Daoy (cell line): ENCODE results near the gene C1QTNF7. TPM values are rescaled to one million over a fixed set of nuclear protein-coding genes. Genes with fewer than 3 reads are reported as not detected.
A peak's percentile ranks its signal among the peaks of the same experiment; 100 is the strongest.

Source experiments
- DNase-seq: peaks from one replicate; pipeline ENCODE4 v3.0.0-alpha.2; 2015; ENCODE audit warnings: low read depth
- total RNA-seq: library from RNA; depleted of rRNA; stranded (reverse); fragments of >200 nt; shearing (Covaris generic); gene quantifications from 2 replicates; pipeline ENCODE4 v1.2.3, GENCODE V29; 2014

C1QTNF7 gene
- total RNA-seq, 1 experiment from 2014 or later = not detected

DNA sequence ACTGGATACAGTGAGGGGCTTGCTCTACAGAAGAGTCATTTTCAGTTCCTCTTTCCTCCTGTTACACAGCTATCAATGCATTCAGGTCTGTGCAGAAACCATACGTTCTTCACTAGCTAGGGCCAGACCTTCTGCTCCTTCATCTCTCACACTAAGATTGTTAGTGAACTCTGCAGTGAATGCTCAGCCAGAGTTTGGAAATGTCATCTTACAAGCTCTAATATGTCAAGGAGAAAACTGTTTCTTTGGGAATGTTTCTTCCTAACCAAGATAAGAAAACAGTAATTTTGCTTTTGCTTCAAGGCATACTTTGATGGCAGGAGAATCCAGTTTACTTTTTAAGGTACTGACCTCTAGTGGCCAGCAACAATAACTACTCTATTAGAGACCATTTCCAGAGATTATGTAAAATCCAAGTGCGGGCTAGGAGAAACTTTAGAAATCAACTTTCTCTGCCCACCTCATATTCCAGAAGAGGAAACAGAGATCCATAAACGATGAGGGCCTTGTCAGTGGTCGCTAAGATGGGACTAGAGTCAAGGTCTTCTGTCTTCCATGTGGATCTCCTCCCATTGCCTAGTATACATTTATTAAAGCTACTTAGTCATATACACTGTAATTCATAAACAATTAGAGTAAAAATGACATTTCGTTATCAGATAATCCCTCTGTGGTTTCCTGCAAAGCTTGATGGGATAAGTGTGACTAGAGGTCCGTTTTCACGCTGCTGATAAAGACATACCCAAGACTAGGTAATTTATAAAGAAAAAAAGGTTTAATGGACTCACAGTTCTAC lies 29.8 kb downstream of the C1QTNF7 start:
- DNase-seq = peak; percentile 18

DNA sequence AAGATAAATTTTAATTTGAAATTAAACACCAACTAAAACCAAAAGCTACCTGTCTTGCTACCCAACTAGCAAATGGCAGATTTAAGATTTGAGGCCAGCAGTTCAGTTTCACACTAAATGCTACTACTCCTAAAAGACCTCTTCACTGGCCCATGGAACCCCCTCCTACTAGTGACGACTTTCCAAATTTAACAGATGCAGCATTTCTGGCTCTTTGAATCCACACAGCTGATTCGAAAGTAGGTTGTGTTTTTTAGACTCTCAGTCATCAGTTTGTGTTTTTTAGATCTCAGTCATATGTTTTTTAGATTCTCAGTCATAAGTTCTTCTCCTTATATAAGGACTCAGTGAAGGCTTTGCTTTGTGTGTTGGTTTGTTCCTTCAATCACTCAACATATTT lies 30.8 kb downstream of the C1QTNF7 start:
- no peak for DNase-seq

- no peak for DNase-seq
These were observed 31.9 kb downstream of the C1QTNF7 start for GRCh38 chr4:15459706-15460105.

DNA sequence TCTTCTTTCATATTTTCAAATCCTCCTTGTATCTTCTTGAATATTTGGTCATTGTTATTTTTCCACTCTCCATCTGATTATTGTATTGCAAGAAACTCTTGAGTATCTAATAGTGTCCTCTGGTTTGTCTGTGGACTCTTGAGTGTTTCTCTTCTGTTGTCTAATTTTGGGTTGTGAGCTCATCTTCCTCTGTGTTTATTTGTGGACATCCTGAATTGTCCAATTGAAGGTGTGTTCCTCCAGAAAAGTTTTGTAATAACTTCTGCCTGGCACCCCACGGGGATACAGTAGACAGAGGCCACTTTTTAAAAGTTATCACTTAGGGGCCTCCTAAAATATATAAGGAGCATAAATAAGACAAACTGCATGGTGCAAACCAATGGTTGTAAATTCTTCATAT lies 38.8 kb downstream of the C1QTNF7 start:
- no peak for DNase-seq

- DNase-seq = peak; percentile 35
These were observed 41.7 kb downstream of the C1QTNF7 start, which contains the start of gene CC2D2A for GRCh38 chr4:15469402-15470127. Gene CC2D2A (plus strand): TSS chr4:15469882. CDS start chr4:15475933, 6,051 bp downstream.

GRCh38 chr4:15470128-15470475 lies 42.3 kb downstream of the C1QTNF7 start:
- DNase-seq = no peak

DNA sequence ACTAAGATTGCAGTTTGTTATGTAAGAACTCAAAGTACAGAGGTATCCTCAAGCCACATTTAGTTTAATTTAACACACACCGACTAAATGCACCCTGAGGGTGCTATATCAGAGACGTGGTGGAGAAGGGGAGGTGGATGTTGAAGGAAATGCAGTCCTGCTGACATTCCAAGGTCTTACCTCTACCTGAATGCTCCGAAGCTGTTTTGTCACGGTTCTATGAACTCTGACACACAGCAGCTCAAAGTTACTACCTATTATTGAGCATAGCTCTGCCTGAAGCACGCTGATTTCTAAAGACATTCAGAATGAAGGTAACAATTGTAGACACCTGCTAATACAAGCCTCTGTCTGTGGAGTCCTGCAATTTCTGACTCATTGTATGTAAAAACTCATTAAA lies 48.6 kb downstream of the C1QTNF7 start:
- no peak for DNase-seq

- DNase-seq = no peak
These were observed 50.9 kb downstream of the C1QTNF7 start for GRCh38 chr4:15478724-15479088.

- DNase-seq = peak; percentile 71
These were observed 51.5 kb downstream of the C1QTNF7 start for GRCh38 chr4:15479089-15479912.

DNA sequence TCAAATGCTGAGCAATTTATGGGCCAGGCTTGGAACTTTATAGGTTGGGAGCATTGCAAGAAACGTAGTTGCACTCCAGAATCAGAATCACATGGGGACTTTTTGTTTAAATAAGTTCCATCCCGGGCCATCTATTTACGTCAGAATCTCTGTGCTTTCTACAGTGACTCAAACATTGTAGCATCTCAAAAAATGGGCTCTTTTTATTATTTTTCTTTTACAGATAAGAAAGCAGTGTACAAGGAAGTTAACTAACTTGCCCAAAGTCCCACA lies 52.0 kb downstream of the C1QTNF7 start:
- DNase-seq = no peak

- no peak for DNase-seq
These were observed 54.3 kb downstream of the C1QTNF7 start for GRCh38 chr4:15481961-15482745.

- no peak for DNase-seq
These were observed 55.0 kb downstream of the C1QTNF7 start for GRCh38 chr4:15482842-15483241.

DNA sequence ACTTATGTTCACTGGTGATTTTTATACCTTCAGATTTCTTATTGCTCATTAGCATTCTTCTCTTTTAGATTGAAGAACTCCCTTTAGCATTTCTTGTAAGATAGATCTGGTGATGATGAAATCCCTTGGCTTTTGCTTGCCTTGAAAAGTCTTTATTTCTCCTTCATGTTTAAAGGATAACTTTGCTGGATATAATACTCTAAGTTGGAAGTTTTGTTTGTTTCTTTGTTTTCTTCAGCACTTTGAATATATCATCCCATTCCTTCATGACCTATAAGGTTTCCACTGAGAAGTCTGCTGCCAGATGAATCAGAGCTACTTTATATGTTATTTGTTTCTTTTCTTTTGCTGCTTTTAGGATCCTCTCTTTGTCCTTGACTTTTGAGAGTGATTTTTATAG lies 60.3 kb downstream of the C1QTNF7 start:
- DNase-seq = no peak

GRCh38 chr4:15488658-15489470 lies 61.0 kb downstream of the C1QTNF7 start:
- DNase-seq = no peak

DNA sequence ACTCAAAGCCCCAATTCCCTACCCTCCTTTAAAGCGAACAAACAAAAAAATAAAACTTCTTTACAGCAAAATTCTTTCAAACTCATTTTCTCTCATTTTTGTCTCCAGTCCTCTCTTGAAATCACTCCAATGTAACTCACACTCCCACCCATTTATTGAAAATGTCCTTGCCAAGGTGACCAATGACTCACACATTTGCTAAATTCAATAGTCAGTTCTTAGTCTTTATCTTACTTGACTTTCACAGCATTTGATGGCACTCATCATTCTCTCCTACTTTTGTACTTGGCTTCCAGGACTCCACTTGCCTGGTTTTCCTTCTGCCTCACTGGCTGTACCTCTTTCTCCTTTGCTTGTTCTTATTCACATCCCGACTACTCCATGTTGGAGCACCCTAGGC lies 61.7 kb downstream of the C1QTNF7 start:
- DNase-seq = no peak

DNA sequence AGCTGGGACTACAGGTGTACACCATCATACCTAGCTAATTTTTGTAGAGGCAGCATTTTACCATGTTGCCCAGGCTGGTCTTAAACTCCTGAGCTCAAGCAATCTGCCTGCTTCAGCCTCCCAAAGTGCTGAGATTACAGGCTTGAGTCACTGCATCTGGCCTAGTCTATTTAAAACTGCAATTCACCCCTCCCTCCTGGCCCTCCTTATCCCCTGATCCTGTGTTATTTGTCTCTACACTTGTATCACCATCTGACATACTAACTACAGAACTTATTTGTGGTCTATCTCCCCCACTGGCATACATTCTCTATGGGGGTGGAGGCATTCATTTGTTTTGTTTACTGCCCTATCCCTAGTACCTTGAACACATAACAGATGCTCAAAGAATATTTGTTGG lies 65.6 kb downstream of the C1QTNF7 start:
- DNase-seq = no peak

- DNase-seq = no peak
These were observed 67.8 kb downstream of the C1QTNF7 start for GRCh38 chr4:15495621-15496020.
